H7 (cell line): ENCODE results near the gene PPARD. TPM values are rescaled to one million over a fixed set of nuclear protein-coding genes. Genes with fewer than 3 reads are reported as not detected.
"Not testable (repeated sequence)": the region's sequence is repeated elsewhere in the genome, so short reads cannot be mapped to it uniquely, and the experiment has no call there.

Source experiments
- DNase-seq: peaks from one replicate; pipeline ENCODE4 v3.0.0; 2012
- H3K27me3 ChIP-seq: 2 replicates; pipeline ENCODE4 v1.6.0; 2011; ENCODE audit warnings: mild to moderate bottlenecking, low read length; ENCODE audit not compliant: control insufficient read depth, insufficient read depth
- H3K36me3 ChIP-seq: replicated peaks from 2 replicates; pipeline ENCODE4 v1.5.1; 2011; ENCODE audit warnings: low read length; ENCODE audit not compliant: control insufficient read depth, insufficient read depth
- H3K4me3 ChIP-seq: 2 replicates; pipeline ENCODE4 v1.5.1; 2011; ENCODE audit warnings: low read depth, mild to moderate bottlenecking, control low read depth, low read length, moderate library complexity; ENCODE audit not compliant: insufficient read depth
- total RNA-seq: library from RNA; depleted of rRNA; stranded (reverse); fragments of >200 nt; shearing (Covaris generic); gene quantifications from 2 replicates; pipeline ENCODE4 v1.2.3, GENCODE V29; 2014

PPARD gene
- total RNA-seq, 1 experiment from 2014 or later, result 3.2 TPM

- Histone ChIP-seq H3K4me3 (no peak overlapping the region), H3K27me3 (no peaks in the 10 kb centered on the region), H3K36me3 (no peaks in the 10 kb centered on the region)
- peak; percentile 84 for DNase-seq
Measured at GRCh38 chr6:35327349-35328027, 14.9 kb upstream of the PPARD start.

GRCh38 chr6:35328108-35328723, 14.1 kb upstream of the PPARD start:
- H3K27me3 ChIP-seq, result no peaks in the 10 kb centered on the region
- no peak overlapping the region for H3K4me3 ChIP-seq
- DNase-seq, result no peak
- no peaks in the 10 kb centered on the region for H3K36me3 ChIP-seq

GRCh38 chr6:35328965-35329364, 13.4 kb upstream of the PPARD start:
- not testable (repeated sequence) for H3K36me3 ChIP-seq, H3K4me3 ChIP-seq, DNase-seq, H3K27me3 ChIP-seq

GRCh38 chr6:35330541-35331119, 11.7 kb upstream of the PPARD start:
- DNase-seq, result no peak
- Histone ChIP-seq H3K27me3 (no peaks in the 10 kb centered on the region), H3K4me3 (no peak overlapping the region), H3K36me3 (no peaks in the 10 kb centered on the region)

GRCh38 chr6:35332074-35332887, 10.1 kb upstream of the PPARD start:
- DNase-seq, H3K27me3 ChIP-seq, H3K36me3 ChIP-seq, H3K4me3 ChIP-seq: not testable (repeated sequence)

- Histone ChIP-seq H3K27me3 (no peaks in the 10 kb centered on the region), H3K36me3 (peaks cover 1% of the 10 kb centered on the region), H3K4me3 (no peak overlapping the region)
- peak; percentile 71 for DNase-seq
Measured at GRCh38 chr6:35341557-35341956, 801 bp upstream of the PPARD start.

- no peak for DNase-seq
- Histone ChIP-seq H3K36me3 (peaks cover 1% of the 10 kb centered on the region), H3K27me3 (no peaks in the 10 kb centered on the region), H3K4me3 (peak overlapping the region; percentile 74)
Measured at GRCh38 chr6:35343092-35343834, 905 bp downstream of the PPARD start.

- no peak for DNase-seq
- Histone ChIP-seq H3K36me3 (peaks cover 2% of the 10 kb centered on the region), H3K4me3 (no peak overlapping the region), H3K27me3 (no peaks in the 10 kb centered on the region)
Measured at GRCh38 chr6:35343835-35344550, 1.6 kb downstream of the PPARD start.

- Histone ChIP-seq H3K4me3 (no peak overlapping the region), H3K36me3 (peaks cover 2% of the 10 kb centered on the region)
- no peak for DNase-seq
Measured at GRCh38 chr6:35351422-35351821, 9.1 kb downstream of the PPARD start.

GRCh38 chr6:35352735-35353134, 10.4 kb downstream of the PPARD start:
- H3K4me3 ChIP-seq, result no peak overlapping the region
- no peak for DNase-seq
- no peaks in the 10 kb centered on the region for H3K27me3 ChIP-seq
- peaks cover 1% of the 10 kb centered on the region for H3K36me3 ChIP-seq

More at GRCh38 chr6:35351422-35351821, 9.1 kb downstream of the PPARD start:
- H3K27me3 ChIP-seq, result no peaks in the 10 kb centered on the region

- DNase-seq, result no peak
- H3K36me3 ChIP-seq, result no peaks in the 10 kb centered on the region; the same call in none of the 2 replicates
- no peak overlapping the region for H3K4me3 ChIP-seq
- H3K27me3 ChIP-seq, result no peaks in the 10 kb centered on the region
Measured at GRCh38 chr6:35354361-35355135, 12.2 kb downstream of the PPARD start.

GRCh38 chr6:35356391-35356790, 14.0 kb downstream of the PPARD start:
- H3K4me3 ChIP-seq, result no peak overlapping the region
- H3K27me3 ChIP-seq, result no peaks in the 10 kb centered on the region
- H3K36me3 ChIP-seq, result no peaks in the 10 kb centered on the region; the same call in none of the 2 replicates
- DNase-seq, result no peak

GRCh38 chr6:35357677-35358076, 15.3 kb downstream of the PPARD start:
- Histone ChIP-seq H3K27me3 (no peaks in the 10 kb centered on the region), H3K36me3 (no peaks in the 10 kb centered on the region; the same call in none of the 2 replicates), H3K4me3 (no peak overlapping the region)
- DNase-seq, result no peak
